GM19240 (cell line): ENCODE results near the gene WDR62.
A peak's percentile ranks its signal among the peaks of the same experiment; 100 is the strongest.

Experiments
- DNase-seq: peaks from one replicate; pipeline ENCODE4 v3.0.0; 2011; ENCODE audit warnings: low spot score; ENCODE audit not compliant: insufficient read length

The WDR62 gene

GRCh38 chr19:36073121-36073876 is 18.6 kb downstream of the WDR62 start:
- DNase-seq, result no peak

DNA sequence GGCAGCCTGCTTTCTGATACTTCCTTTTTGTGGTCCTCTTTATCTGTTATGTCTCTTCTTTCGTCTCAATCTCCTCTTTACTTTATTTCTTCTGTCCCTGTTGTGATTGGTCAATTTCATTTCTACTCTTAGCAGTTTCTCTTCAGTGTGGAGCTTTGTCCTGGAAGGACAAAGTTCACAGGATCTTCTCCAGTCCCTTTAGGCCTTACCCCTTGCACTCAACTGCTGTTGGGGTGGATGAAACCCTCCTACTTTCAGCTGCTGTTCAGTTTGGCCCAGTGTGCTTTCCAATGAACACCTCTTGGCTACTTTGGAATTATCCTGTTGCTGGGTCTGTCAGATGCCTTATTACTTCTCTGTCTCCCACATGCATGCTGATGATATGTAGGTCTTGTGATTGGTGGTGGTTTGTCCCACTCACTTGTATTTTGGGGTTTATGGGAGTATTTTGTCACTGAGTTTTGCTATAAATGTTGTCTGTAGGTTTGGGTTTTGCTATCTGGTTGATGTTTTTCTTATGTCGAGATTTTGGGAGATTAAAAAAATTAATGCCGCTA is 24.8 kb downstream of the WDR62 start:
- DNase-seq, result no peak

DNA sequence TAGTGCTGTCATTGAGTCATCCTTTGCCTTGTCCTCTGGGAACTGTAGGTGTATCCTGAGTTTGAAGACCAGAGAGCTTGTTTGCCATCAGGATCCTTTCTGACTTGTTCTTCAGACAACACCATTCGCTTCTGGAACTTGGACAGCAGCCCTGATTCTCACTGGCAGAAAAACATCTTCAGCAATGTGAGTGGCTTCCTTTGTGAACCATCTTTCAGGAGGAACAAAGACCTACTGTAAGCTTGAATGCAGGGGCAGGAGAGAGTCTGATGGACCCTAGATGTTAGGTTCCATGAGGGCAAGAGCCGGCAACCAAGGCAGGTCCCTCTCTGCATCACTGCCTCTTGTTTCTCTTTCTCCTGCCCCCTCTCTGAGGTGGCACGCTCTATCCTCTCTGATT is 26.7 kb downstream of the WDR62 start:
- DNase-seq, result no peak

- DNase-seq, result no peak
Measured at GRCh38 chr19:36081894-36082293, 27.2 kb downstream of the WDR62 start.

GRCh38 chr19:36082916-36083315 is 28.2 kb downstream of the WDR62 start:
- no peak for DNase-seq

GRCh38 chr19:36084231-36085009 is 29.7 kb downstream of the WDR62 start:
- no peak for DNase-seq

DNA sequence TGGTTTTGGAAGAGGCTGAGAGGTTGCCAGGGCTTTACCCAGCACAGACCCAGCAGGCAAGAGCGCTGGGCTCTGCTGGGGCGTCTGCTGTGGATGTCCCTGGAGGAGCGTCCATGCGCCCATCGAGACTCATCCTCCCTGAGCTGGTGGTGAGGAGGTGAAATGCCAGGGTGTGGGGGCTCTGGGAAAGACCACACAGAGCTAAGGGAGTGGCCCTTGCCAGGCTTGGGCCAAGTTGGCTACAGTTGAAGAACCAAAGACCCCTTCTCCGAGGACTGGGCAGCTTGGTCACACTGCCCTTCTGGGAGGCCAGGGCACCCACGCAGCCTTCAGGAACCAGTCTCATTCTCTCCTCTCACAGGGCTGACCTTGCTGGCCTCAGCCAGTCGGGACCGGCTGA is 31.6 kb downstream of the WDR62 start:
- DNase-seq, result no peak

DNA sequence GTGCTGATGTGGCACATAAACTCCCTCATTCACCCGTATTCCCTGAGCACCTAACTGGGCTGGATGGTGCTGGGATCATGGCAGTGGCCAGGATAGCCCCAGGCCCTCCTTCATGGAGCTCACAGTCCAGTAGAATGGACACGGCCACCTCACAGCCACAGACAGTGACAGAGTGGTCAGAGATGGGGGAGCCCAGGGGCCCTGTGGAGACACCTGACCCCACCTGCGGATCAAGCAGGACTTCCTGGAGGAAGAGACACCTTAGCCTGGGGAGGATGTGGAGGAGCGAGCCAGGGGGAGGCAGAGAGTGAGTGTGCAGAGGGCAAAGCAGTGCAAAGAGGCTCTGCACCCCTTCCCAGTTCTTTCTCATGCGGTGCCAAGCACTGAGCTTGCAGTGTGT is 35.1 kb downstream of the WDR62 start:
- no peak for DNase-seq

- DNase-seq, result no peak
Measured at GRCh38 chr19:36090910-36091695, 36.4 kb downstream of the WDR62 start.

GRCh38 chr19:36092566-36092965 is 37.9 kb downstream of the WDR62 start:
- no peak for DNase-seq

DNA sequence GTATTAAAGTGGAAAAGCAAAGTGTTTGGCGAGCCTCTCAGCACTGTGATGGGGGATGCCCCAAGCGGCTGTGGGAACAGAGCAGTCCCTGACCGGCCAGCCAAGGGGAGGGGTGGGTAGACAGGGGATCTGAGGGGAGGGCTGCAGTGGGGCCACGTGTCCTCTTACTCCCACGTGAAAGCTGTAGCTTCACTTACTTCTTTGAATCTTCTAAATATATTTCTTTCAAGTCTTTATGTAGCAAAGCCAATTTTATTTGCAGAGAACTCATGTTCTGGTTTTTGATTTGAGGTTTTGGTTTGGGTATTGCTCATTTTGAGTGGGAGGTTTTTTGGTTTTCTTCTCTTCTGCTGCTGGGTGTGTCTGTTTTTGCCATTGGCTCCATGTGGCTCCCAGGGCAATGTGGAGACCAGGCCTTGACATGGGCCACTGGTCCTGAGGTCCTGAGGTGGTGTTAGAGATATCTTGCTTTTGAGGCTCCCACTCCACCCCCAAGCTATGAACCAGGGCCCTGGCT is 38.5 kb downstream of the WDR62 start:
- DNase-seq, result peak; percentile 27

- no peak for DNase-seq
Measured at GRCh38 chr19:36093687-36094086, 39.0 kb downstream of the WDR62 start.

DNA sequence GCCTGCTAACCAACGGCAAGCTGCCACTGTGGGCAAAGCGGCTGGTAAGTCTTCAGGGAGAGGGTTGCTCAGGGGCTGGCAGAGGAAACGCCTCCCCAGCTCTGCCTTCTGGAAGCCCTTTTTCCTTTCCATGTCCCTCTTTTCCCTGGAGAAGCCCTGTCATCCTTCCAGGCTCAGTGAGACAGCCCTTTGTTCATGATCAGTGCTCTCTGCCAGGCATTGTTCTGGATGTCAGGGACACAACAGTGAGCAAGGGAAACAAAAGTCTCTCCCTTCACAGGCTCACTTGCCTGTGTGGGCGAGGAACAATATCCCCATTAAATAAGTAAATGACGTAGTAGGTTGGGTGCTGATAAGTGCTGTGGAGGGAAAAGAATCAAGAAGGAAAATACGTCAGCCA is 42.3 kb downstream of the WDR62 start:
- DNase-seq, result no peak

DNA sequence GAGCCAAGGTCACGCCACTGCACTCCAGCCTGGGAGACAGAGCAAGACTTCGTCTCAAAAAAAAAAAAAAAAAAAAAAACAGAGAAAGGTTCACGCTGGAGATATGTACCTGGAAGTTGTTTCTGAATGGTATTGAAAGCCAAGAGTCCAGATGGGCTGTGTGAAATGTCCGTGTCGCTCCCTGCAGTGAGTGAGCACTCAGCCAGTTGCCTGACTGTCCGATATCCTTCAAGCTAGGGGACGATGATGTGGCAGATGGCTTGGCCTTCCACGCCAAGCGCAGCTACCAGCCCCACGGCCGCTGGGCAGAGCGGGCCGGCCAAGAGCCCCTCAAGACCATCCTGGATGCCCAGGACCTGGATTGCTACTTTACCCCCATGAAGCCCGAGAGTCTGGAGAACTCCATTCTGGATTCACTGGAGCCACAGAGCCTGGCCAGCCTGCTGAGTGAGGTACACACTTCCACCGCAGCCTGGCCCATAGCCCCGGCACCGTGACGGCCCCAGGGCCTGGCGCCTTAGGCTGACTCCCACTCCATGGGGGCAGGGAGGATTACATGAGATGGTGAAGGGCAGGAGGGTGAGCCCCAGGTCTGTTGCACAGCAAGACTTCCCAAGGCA is 44.6 kb downstream of the WDR62 start:
- no peak for DNase-seq

GRCh38 chr19:36100476-36100875 is 45.8 kb downstream of the WDR62 start:
- no peak for DNase-seq

- no peak for DNase-seq
Measured at GRCh38 chr19:36101550-36102327, 47.0 kb downstream of the WDR62 start.

- no peak for DNase-seq
Measured at GRCh38 chr19:36103040-36103626, 48.4 kb downstream of the WDR62 start.

DNA sequence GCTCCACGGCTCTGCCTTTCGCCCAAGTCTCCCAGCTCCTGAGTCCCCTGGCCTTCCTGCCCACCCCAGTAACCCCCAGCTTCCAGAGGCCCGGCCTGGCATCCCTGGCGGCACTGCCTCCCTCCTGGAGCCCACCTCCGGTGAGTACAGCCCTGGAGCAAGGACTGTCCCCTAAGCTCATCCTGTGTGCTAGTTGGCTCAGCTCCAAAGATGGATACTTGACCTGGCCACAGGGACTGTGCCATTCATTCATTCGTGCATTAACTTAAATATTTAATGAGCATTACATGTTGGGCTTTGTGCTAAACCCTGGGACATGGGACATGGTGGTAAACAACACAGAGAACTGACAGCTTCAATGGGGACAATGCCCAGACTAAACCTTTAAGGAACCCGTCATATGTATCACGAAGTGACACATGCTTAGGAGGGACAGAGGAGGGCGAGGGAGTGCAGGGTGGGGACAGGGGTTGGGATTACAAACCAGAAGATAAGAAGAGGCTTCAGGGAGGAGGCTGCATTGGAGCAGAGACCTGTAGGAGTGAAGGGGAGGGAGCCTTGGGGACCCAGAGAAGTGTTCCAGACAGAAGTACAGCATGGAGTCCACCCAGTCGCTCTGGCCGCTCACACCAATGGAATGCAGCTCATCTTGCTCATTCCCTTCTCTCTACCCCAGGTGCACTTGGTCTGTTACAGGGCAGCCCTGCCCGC is 49.3 kb downstream of the WDR62 start:
- no peak for DNase-seq

DNA sequence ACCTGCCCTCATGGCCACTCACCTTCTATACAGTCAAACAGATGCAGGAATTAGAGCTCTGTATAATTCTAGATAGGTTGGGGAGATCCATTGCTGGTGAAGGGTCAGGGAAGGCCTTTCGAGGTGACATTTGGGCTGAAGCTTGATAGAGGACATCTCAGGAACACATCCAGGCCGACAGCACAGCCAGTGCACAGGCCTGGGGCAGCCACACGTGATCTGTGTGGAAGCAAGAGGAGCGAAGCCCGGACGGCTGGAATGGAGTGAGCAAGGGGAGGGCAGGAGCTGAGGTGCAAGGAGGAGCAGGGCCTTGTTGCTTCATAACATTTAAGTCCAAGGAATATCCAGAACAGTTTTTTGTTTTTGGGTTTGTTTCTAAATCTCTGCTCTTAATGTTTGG is 51.7 kb downstream of the WDR62 start:
- DNase-seq, result no peak
